MM.1S (cell line): ENCODE results near the gene WDR62.

Experiments
- EZH2 ChIP-seq: fragments of 300-600 bp; sonication (generic); optimal IDR thresholded peaks from 2 replicates; pipeline ENCODE3; 2017; ENCODE audit warnings: low read depth, mild to moderate bottlenecking, antibody characterized with exemption, low read length, mixed read lengths
- EZH2phosphoT487 ChIP-seq: fragments of 300-600 bp; sonication (generic); IDR thresholded peaks from 2 replicates; pipeline ENCODE4 v1.6.1; 2018; ENCODE audit warnings: antibody characterized with exemption, low read length
- TF ChIP-seq, protein P1 (sequence below): fragments of 300-600 bp; sonication (generic); IDR thresholded peaks from 2 replicates; pipeline ENCODE4 v1.5.1; 2016; ENCODE audit warnings: antibody characterized with exemption, low read length, mixed read lengths

- TF ChIP-seq, protein P1, sequence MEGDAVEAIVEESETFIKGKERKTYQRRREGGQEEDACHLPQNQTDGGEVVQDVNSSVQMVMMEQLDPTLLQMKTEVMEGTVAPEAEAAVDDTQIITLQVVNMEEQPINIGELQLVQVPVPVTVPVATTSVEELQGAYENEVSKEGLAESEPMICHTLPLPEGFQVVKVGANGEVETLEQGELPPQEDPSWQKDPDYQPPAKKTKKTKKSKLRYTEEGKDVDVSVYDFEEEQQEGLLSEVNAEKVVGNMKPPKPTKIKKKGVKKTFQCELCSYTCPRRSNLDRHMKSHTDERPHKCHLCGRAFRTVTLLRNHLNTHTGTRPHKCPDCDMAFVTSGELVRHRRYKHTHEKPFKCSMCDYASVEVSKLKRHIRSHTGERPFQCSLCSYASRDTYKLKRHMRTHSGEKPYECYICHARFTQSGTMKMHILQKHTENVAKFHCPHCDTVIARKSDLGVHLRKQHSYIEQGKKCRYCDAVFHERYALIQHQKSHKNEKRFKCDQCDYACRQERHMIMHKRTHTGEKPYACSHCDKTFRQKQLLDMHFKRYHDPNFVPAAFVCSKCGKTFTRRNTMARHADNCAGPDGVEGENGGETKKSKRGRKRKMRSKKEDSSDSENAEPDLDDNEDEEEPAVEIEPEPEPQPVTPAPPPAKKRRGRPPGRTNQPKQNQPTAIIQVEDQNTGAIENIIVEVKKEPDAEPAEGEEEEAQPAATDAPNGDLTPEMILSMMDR = no peak
- TF ChIP-seq EZH2 (no peak), EZH2phosphoT487 (no peak)
Observed at GRCh38 chr19:36093687-36094086, 39.0 kb downstream of the WDR62 start.
